Stimulated activated CD8-positive, alpha-beta memory T cell treated with anti-CD3 and anti-CD28 coated beads, Interleukin-12 subunit alpha, Interleukin-12 subunit beta, amount 100 ng/mL, for 4 hours (primary cell): ENCODE data around the gene RBM15B.
"Not testable (repeated sequence)": the region's sequence is repeated elsewhere in the genome, so short reads cannot be mapped to it uniquely, and the experiment has no call there.

Experiments used
- DNase-seq: peaks from one replicate; pipeline ENCODE4 v3.0.0-alpha.2; 2020; ENCODE audit warnings: low read depth

The RBM15B gene, protein sequence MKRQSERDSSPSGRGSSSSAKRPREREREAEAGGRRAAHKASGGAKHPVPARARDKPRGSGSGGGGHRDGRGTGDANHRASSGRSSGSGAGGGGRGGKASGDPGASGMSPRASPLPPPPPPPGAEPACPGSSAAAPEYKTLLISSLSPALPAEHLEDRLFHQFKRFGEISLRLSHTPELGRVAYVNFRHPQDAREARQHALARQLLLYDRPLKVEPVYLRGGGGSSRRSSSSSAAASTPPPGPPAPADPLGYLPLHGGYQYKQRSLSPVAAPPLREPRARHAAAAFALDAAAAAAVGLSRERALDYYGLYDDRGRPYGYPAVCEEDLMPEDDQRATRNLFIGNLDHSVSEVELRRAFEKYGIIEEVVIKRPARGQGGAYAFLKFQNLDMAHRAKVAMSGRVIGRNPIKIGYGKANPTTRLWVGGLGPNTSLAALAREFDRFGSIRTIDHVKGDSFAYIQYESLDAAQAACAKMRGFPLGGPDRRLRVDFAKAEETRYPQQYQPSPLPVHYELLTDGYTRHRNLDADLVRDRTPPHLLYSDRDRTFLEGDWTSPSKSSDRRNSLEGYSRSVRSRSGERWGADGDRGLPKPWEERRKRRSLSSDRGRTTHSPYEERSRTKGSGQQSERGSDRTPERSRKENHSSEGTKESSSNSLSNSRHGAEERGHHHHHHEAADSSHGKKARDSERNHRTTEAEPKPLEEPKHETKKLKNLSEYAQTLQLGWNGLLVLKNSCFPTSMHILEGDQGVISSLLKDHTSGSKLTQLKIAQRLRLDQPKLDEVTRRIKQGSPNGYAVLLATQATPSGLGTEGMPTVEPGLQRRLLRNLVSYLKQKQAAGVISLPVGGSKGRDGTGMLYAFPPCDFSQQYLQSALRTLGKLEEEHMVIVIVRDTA

DNA sequence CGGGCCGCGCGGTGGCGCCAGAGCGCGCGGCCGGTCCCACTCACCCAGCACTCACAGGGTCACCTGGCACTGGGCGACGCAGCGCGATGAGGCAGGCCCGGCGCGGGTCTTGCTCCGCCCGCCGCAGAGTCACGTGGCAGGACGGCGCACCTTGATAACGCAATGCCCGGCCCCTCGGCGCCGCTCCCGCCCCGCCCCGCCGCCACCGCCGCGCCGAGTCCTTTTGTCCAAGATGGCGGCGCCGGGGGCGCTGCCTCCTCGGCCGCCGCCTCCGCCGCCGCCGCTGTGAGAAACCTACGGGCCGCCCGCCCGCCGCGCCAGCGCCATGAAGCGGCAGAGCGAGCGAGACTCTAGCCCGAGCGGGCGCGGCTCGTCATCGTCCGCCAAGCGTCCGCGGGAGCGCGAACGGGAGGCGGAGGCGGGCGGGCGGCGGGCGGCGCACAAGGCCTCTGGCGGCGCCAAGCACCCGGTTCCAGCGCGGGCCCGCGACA is at the start of gene RBM15B:
Gene RBM15B, plus strand, starts transcription at position 211 of the 491 bp plus-strand sequence. Its CDS starts 115 bp downstream, at position 326.
- peak; percentile 96 for DNase-seq

- DNase-seq = no peak
These were observed 47.0 kb upstream of the RBM15B start for GRCh38 chr3:51343918-51344687.

- DNase-seq = no peak
These were observed 40.3 kb upstream of the RBM15B start for GRCh38 chr3:51350751-51351150.

DNA sequence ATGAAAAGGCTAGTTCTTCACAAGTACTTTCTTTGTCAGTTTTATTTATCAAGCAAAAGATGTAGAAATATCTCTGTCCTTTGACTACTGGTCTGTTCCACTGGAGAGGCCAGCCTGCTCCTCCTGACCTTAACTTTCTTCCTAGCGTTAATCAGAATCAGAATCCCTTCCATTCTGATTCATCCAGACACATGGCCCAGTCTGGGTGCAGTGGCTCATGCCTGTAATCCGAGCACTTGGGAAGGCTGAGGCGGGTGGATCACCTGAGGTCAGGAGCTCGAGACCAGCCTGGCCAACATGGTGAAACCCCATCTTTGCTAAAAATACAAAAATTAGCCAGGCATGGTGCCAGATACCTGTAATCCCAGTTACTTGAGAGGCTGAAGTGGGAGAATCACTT is 38.0 kb upstream of the RBM15B start:
- DNase-seq = no peak

DNA sequence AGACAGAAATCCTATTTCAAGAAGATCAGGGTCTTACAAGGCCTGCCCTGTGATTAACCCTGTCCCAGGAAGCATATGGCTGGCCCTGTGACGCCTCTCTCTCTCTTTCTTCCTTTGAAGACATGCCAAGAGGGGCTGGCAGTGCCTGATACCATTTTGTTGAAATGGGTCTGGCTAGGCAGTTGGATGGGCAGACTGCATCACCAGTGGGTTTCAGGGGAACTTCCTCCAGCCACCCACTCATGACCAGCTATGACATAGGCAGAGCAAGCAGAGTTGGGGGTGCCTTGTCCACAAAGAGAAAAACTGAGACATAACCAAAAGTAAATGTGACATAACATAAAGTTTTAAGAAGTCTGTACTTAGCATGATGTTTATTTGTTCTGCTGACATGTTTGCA is 37.4 kb upstream of the RBM15B start:
- DNase-seq = no peak

DNA sequence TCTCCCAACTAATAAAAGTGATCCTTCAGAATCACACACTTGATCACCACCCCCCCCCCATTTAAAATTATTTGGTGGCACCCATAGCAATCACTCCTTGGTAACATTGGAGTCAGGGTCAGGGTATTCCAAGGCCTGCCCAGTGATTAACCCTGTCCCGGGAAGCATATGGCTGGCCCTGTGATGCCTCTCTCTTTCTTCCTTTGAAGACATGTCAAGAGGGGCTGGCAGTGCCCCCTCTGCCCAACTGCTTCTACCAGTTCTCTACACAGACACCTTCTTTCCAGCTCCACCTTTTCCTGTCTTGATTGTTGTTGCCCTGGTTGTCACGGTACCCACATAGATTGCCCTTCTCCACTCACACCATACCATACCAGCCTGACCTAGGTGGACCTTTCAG is 36.9 kb upstream of the RBM15B start:
- no peak for DNase-seq

DNA sequence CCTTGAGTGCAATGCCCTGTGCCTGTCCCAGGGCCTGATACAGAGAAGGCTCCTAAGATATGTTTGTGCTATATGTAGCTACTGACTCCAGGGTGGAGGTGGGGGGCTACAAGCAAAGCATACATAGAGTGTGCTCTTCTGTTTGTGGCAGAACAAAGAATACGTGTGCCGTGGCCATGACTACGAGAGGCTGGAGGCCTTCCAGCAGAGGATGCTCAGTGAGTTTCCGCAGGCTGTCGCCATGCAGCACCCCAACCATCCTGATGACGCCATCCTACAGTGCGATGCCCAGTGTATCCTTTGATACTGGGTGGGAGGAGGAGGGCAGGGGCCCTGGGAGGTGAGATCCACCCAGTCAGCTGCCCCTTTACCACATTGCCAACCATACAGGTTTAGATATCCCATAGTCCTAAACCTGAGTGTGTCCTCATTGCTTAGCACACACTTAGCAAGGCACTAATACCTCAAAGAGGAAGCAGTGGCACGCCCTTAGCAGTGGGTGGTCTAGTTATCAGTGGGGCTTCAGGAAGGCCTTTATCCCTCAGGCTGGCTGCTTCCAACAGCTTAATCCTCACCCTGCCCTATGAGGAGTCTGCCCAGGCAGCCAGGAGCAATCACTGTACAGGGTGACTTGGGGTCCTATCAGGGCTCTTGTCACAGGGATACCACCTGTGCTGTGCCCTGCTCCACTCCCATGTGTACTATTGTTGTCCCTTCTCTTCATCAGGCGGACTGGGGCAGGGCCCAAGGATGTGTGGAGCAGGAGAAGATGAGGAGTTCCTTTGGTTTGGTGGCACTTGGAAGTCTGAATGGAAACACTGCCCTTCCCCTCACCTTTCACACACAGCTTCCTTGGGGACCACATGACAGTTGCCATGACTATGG is 36.1 kb upstream of the RBM15B start:
- no peak for DNase-seq

- no peak for DNase-seq
These were observed 35.0 kb upstream of the RBM15B start for GRCh38 chr3:51355891-51356578.

GRCh38 chr3:51357856-51358255 is 33.2 kb upstream of the RBM15B start:
- DNase-seq = no peak

- no peak for DNase-seq
These were observed 32.1 kb upstream of the RBM15B start for GRCh38 chr3:51358981-51359380.

DNA sequence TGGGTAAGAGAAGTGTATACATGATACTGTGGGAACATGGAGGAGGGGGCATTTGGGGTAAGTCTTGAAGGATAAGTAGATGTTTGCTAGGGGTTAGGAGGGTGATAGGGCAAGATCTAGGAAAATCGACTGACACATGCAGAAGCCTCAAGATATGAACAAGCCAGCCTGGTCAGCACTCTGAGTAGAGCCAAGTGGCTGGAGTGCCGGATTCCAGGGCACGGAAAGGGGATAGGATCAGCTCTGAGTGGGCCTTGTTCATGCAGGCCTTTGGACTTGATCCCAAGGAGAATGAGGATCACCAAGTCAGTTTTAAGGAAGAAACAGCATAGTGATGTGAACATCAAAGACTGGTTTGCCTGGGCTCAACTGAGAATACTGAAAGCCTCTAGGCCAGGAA is 30.3 kb upstream of the RBM15B start:
- no peak for DNase-seq

GRCh38 chr3:51361746-51362145 is 29.3 kb upstream of the RBM15B start:
- no peak for DNase-seq

DNA sequence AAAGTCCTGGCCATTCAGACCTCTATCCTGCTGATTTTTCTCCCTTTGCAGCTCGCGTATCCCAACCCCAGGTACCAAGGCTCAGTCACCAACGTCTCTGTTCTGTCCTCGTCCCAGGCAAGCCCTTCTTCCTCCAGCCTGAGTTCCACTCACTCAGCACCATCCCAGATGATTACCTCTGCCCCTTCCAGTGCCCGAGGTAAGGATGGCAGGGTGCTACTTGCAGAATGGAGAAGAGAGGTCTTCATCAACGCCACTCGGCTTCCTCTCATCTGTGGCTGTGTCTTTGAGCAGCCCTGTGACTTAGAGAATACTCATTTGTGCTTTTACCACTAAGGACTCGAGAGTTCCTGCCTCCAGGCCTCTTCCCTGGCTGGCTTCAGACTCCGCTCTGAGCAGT is 28.6 kb upstream of the RBM15B start:
- DNase-seq = no peak

- not testable (repeated sequence) for DNase-seq
These were observed 22.8 kb upstream of the RBM15B start for GRCh38 chr3:51368276-51368675.

- DNase-seq = no peak
These were observed 19.0 kb upstream of the RBM15B start for GRCh38 chr3:51371943-51372557.

- DNase-seq = no peak
These were observed 17.2 kb upstream of the RBM15B start for GRCh38 chr3:51373658-51374421.

GRCh38 chr3:51374456-51374855 is 16.6 kb upstream of the RBM15B start:
- no peak for DNase-seq

GRCh38 chr3:51375136-51375535 is 15.9 kb upstream of the RBM15B start:
- no peak for DNase-seq

DNA sequence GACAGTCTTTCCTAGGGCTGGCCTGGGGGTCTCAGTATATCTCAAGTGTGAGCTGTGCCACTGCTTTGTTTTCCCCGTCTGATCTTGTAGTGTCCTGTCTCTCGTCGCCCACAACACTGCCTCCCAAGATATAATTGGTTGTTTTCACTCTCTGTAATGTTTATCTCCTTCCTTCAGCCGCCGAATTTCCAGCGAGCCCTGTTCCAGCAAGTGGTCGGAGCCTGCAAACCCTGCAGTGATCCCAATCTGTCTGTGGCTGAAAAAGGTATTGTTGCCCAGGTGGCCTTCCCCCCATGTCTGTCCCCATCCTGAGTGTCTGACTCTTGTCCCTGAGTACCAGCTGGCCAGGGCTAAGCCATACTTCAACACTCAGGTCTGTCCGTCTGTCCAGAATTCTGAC is 15.5 kb upstream of the RBM15B start:
- no peak for DNase-seq
